ENCODE data around the gene USP24. TPM values are rescaled to one million over a fixed set of nuclear protein-coding genes. Genes with fewer than 3 reads are reported as not detected.

Gene USP24
- polyA plus RNA-seq, 1 of the 3 experiments (the other 2 are of a cell fraction): 8.1 TPM

GRCh38 chr1:55048453-55049270 lies 166.5 kb downstream of the USP24 start (continued):
- TF ChIP-seq REST (IDR thresholded peaks at IDR 0.05; ENCODE audit: low read depth, low read length): no peak
- TF ChIP-seq MEF2A (IDR thresholded peaks at IDR 0.05; ENCODE audit: borderline replicate concordance, low read depth): no peak
- no peak for TF ChIP-seq TEAD4 (IDR thresholded peaks at IDR 0.05; ENCODE audit: borderline replicate concordance, insufficient read depth)
- TF ChIP-seq GATA2 (CRISPR knock-in tag; IDR thresholded peaks at IDR 0.05): no peak

DNA sequence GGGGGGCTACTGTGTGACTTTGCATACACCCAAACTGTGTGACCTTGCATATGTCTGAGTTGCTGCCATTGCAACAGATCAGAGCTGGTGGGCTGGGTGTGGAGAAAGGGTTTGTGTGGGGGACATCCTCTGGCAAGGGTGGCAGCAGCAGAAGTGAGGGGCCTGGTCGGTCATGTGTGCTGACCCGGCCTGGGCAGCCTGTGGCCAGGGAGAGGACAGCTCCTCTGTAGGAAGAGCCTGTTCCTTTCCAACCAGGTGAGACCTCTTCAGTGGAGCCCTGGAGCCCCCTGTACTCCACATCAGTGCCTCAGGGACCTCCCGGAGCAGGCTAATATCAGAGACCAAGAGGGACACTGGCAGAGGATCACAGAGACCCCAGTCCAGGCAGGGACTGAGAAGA lies 167.6 kb downstream of the USP24 start:
- POLR2A ChIA-PET: no interaction called here
- Histone ChIP-seq H3K36me3 (replicated peaks in 1 of 2; ENCODE audit: control insufficient read depth in 1 of 2, insufficient read depth in 2 of 2, low read length in 1 of 2) (no peaks in the 10 kb centered on the region), H2AFZ (ENCODE audit: low read depth) (no peak overlapping the region), H3K79me2 (ENCODE audit: insufficient read depth) (no peaks in the 10 kb centered on the region), H3K9me3 (no peaks in the 10 kb centered on the region), H3K9ac (no peak overlapping the region), H3K27ac (ENCODE audit: low read depth in 2 of 2, low read length in 1 of 2) (no peak overlapping the region), H3K4me1 (ENCODE audit: control insufficient read depth in 1 of 2, insufficient read depth in 2 of 2, low read depth in 1 of 2, low read length in 1 of 2) (peaks cover 0 to 28% of the 10 kb centered on the region in 2 experiments; a peak in 1 of 4 replicates), H3K27me3 (ENCODE audit: insufficient read depth) (no peaks in the 10 kb centered on the region; the same call in 1 of the 2 replicates), H3K9me2 (no peaks in the 10 kb centered on the region), H4K20me1 (ENCODE audit: insufficient read depth) (no peaks in the 10 kb centered on the region), H3K4me2 (no peak overlapping the region), H3K4me3 (ENCODE audit: low read depth in 2 of 2, low read length in 1 of 2) (no peak overlapping the region), H3F3A (replicated peaks; ENCODE audit: insufficient read depth) (no peaks in the 10 kb centered on the region)
- TF ChIP-seq, protein P1, sequence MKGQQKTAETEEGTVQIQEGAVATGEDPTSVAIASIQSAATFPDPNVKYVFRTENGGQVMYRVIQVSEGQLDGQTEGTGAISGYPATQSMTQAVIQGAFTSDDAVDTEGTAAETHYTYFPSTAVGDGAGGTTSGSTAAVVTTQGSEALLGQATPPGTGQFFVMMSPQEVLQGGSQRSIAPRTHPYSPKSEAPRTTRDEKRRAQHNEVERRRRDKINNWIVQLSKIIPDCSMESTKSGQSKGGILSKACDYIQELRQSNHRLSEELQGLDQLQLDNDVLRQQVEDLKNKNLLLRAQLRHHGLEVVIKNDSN (IDR thresholded peaks at IDR 0.05; ENCODE audit: borderline replicate concordance, low read depth): no peak
- TF ChIP-seq RFX5 (IDR thresholded peaks at IDR 0.05; ENCODE audit: low read length) (no peak), TEAD4 (IDR thresholded peaks at IDR 0.05; ENCODE audit: borderline replicate concordance, insufficient read depth) (no peak), REST (IDR thresholded peaks at IDR 0.05; ENCODE audit: low read depth, low read length) (no peak), NRF1 (IDR thresholded peaks at IDR 0.05; ENCODE audit: low read depth, low read length) (no peak), MXI1 (IDR thresholded peaks at IDR 0.05; ENCODE audit: low read depth, low read length) (no peak), GABPA (IDR thresholded peaks at IDR 0.05; ENCODE audit: low read depth) (no peak), PBX3 (IDR thresholded peaks at IDR 0.05) (no peak)
- TF ChIP-seq, protein P2, sequence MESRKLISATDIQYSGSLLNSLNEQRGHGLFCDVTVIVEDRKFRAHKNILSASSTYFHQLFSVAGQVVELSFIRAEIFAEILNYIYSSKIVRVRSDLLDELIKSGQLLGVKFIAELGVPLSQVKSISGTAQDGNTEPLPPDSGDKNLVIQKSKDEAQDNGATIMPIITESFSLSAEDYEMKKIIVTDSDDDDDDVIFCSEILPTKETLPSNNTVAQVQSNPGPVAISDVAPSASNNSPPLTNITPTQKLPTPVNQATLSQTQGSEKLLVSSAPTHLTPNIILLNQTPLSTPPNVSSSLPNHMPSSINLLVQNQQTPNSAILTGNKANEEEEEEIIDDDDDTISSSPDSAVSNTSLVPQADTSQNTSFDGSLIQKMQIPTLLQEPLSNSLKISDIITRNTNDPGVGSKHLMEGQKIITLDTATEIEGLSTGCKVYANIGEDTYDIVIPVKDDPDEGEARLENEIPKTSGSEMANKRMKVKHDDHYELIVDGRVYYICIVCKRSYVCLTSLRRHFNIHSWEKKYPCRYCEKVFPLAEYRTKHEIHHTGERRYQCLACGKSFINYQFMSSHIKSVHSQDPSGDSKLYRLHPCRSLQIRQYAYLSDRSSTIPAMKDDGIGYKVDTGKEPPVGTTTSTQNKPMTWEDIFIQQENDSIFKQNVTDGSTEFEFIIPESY (IDR thresholded peaks at IDR 0.05; ENCODE audit: borderline replicate concordance, low read depth): no peak
- TF ChIP-seq, protein P3, sequence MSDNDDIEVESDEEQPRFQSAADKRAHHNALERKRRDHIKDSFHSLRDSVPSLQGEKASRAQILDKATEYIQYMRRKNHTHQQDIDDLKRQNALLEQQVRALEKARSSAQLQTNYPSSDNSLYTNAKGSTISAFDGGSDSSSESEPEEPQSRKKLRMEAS (IDR thresholded peaks at IDR 0.05; ENCODE audit: low read depth): no peak
- CTCF ChIA-PET: interaction anchor here (1.0 to 1.3 kb wide), 2 partner anchors 13 to 26 kb away, joined by 3 to 5 read pairs; no protein-coding TSS in a partner anchor
- WGBS (ENCODE audit: low lambda C conversion rate): 81% methylated on average over 3 of the region's 3 CpGs
- DNase-seq: no peak
